EL (cell line): ENCODE results near the gene UTS2R.
"Not testable (repeated sequence)": the region's sequence is repeated elsewhere in the genome, so short reads cannot be mapped to it uniquely, and the experiment has no call there.

Experiments
- DNase-seq: peaks from one replicate; pipeline ENCODE4 v3.0.0-alpha.2; 2016

UTS2R gene

DNA sequence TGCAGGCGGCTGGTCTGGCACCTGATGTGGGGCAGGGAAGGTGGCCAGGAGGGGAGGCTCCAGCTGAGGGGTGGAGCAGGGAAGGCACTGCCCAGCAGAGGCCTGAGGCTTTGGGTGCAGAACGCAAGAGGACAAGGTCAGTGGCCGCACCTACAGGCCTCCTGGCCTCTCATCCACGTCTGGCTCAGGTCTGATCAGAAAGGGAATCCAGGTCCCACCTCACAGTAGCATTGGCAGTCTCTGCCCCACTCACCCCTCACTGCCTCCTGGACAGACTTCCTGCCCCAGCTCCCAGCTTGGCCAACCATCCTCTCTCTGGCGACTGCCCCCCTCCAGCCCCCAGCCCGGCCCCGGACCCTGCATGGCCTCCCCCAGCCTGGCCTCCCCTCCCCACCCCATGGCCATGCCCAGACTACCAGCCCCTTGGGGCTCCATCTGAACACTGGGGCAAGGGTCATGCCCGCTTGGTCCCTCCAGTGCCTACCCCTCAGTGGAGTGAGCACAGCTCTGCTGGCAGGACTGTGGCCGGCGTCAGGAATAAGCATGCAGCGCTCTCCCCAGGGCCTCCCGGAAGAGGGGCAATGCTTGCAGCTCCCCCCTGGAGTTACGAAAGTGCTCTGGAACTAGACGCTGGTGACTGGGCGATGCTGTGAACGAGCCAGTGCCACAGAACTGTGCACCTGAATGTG is 4.6 kb downstream of the UTS2R start:
- no peak for DNase-seq

GRCh38 chr17:82377294-82377693 is 5.7 kb downstream of the UTS2R start:
- DNase-seq: not testable (repeated sequence)

GRCh38 chr17:82377924-82378740 is 6.6 kb downstream of the UTS2R start:
- no peak for DNase-seq

DNA sequence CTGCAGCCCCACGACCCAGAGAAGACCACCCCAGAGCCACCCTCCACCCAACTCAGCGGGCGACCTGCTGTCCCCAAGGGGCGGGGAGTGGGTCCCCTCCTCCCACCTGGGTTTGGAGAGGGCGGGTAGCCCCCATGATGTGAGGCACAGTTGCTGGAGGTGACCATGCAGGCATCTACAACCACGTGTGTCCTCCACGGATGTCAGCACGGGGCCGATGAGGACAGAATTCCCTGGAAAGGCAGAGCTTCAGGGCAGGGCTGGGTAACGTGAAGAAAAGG is 7.1 kb downstream of the UTS2R start:
- no peak for DNase-seq

GRCh38 chr17:82380860-82381702 is 9.5 kb downstream of the UTS2R start:
- no peak for DNase-seq

DNA sequence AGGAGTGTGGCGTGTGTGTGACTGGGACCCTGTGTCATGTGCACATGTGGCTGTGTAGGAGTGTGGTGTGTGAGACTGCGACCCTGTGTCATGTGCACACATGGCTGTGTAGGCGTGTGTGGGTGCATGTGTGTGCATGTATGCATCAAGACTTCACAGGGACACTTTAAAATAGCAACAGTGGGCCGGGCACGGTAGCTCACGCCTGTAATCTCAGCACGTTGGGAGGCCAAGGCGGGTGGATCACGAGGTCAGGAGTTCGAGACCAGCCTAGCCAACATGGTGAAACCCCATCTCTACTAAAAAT is 10.1 kb downstream of the UTS2R start:
- DNase-seq: not testable (repeated sequence)

- DNase-seq: not testable (repeated sequence)
These were observed 10.8 kb downstream of the UTS2R start for GRCh38 chr17:82382220-82382932.

- no peak for DNase-seq
These were observed 11.3 kb downstream of the UTS2R start for GRCh38 chr17:82382933-82383255.

DNA sequence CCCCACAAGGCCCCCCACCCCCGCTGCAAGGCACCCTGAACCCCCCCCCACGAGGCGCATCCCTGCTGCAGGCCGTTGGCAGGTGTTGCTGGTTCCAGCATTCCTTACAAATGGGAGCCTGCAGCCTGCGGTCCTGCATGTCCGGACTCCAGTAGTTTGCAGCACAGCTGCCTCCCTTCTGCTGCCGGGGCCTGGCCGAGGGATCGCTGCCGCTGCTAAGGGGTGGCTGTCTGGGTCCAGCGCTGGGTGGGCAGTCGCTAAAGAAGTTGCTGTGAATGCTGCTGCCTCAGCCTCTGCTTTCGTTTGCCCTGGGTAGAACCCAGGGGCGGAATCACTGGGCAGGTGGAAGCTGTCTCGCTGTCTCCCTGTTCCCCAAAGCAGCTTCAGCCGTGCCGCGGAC is 11.8 kb downstream of the UTS2R start:
- DNase-seq: no peak

DNA sequence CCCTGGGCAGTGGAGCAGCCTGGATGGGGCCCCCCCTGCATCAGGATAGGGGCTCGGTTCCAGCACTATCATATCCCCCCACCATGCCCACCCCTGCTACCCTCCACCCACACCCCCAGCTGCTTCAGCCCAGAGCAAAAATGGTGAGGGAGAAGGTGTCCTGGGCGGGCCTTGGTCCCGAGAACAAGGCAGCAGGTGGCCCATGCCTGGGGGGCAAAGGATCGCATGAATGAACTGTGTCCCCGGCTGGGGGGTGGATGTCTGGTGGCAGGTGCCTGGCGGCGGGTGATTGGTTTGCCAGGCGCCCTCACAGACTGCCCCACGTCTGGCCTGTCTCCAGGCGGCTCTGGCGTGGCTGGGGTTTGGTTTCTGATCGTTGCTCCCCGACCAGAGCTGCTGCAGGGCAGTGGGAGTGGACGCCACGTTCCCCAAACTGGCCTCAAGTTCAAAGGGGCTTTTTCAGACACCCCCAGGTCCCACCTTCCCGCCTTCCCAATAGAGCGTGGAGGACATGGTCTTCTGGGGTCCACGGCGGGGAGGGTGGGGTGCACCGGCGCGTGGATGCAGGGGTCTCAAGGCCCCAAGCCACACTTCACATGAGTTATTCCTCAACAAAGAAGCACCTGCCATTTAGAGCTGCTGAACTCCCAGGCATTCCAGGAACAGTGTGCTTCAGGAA is 12.6 kb downstream of the UTS2R start:
- no peak for DNase-seq

GRCh38 chr17:82384730-82385481 is 13.3 kb downstream of the UTS2R start:
- DNase-seq: peak; percentile 38

DNA sequence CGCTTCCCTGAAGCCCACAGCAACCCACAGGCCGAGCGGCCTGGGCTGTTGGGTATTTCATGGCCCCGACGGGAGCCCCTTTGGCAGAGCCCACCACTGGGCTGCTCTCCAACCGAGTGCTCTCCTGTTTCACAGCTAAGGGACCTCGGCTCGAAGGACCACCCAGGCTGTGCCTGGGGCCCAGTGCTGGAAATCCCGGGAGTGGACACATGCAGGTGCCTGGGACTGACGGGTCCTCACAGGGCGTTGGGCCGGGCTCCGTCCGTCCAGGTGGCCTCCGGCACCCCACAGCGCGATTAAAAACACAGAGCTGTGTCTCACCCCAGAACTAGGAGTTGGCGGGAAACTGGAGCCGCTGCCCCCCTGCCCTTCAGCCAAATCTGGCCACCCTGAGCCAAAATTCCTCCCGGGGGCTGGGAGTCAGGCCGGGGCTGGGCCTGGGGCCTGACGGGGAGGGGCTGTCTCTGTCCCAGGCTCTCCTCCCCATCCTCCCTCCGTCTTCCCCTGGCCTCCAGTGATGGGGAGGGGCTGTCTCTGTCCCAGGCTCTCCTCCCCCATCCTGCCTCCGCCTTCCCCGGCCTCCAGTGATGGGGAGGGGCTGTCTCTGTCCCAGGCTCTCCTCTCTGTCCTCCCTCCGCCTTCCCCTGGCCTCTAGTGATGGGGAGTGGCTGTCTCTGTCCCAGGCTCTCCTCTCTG is 14.1 kb downstream of the UTS2R start:
- no peak for DNase-seq

DNA sequence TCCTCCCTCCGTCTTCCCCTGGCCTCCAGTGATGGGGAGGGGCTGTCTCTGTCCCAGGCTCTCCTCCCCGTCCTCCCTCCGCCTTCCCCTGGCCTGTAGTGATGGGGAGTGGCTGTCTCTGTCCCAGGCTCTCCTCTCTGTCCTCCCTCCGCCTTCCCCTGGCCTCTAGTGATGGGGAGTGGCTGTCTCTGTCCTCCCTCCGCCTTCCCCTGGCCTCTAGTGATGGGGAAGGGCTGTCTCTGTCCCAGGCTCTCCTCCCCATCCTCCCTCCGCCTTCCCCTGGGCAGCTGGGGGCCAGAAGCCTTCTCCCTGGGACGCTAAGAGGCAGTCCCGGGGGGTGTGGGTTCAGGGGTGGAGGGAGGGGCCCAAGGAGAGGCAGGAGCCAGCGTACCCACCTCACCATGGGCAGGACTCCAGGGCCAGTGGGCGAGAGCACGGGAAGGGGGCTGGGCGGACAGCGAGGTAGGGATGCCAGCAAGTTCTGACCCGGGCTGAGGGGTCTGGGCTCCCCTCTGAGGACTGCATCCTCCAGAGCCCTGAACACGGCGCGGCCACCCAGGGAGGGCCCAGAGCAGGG is 14.8 kb downstream of the UTS2R start:
- DNase-seq: no peak

- DNase-seq: no peak
These were observed 15.5 kb downstream of the UTS2R start for GRCh38 chr17:82386881-82387704.

GRCh38 chr17:82387705-82388106 is 16.1 kb downstream of the UTS2R start:
- no peak for DNase-seq

- DNase-seq: no peak
These were observed 16.8 kb downstream of the UTS2R start for GRCh38 chr17:82388223-82388921.

DNA sequence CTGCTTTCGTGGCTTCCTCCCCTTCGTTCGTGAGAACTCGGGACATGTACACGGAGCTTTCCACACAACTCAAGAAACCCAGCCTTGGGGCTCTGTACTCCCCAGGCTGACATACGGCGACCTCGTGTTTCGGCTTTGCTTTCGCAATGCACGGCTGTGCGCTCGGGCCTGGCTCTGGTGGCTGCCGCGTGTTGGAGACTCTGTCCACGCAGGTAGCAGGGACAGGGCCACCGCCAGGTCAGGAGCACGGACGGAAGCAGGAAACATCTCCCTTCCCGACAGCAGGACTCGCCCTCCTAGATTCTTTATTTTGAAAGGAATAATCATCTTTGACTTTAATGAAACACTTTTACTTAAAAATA is 17.3 kb downstream of the UTS2R start:
- no peak for DNase-seq

- no peak for DNase-seq
These were observed 17.8 kb downstream of the UTS2R start for GRCh38 chr17:82389379-82389778.

GRCh38 chr17:82390015-82390859 is 18.7 kb downstream of the UTS2R start:
- DNase-seq: no peak
